ENCODE data around the gene THAP11. TPM values are rescaled to one million over a fixed set of nuclear protein-coding genes. Genes with fewer than 3 reads are reported as not detected.

The THAP11 gene
- total RNA-seq, 2 donors from 2014 or later, result 42.5 to 59.4 TPM

- no peak for TF ChIP-seq CTCF (IDR thresholded peaks at IDR 0.05)
- H3K9me3 ChIP-seq, result no peaks in the 10 kb centered on the region
- peaks cover 0 to 28% of the 10 kb centered on the region in 2 donors for H3K4me1 ChIP-seq
- H3K4me3 ChIP-seq, result no peak overlapping the region
- H3K27me3 ChIP-seq, result no peaks in the 10 kb centered on the region
- peaks cover 61% of the 10 kb centered on the region for H3K36me3 ChIP-seq
- DNase-seq (ENCODE audit: low spot score), result no peak
- H3K27ac ChIP-seq, result no peak overlapping the region
Measured at GRCh38 chr16:67874372-67874771, 32.3 kb downstream of the THAP11 start.

GRCh38 chr16:67877064-67877463, 34.9 kb downstream of the THAP11 start:
- DNase-seq (ENCODE audit: low spot score), result no peak
- Histone ChIP-seq H3K27me3 (no peaks in the 10 kb centered on the region), H3K27ac (no peak overlapping the region), H3K4me1 (peaks cover 0 to 33% of the 10 kb centered on the region in 2 donors), H3K36me3 (peaks cover 62% of the 10 kb centered on the region), H3K4me3 (no peak overlapping the region), H3K9me3 (no peaks in the 10 kb centered on the region)
- no peak for TF ChIP-seq CTCF (IDR thresholded peaks at IDR 0.05)

- H3K4me3 ChIP-seq, result no peak overlapping the region
- peaks cover 74% of the 10 kb centered on the region for H3K36me3 ChIP-seq
- peaks cover 0 to 38% of the 10 kb centered on the region in 2 donors for H3K4me1 ChIP-seq
- no peaks in the 10 kb centered on the region for H3K27me3 ChIP-seq
- H3K9me3 ChIP-seq, result no peaks in the 10 kb centered on the region
- H3K27ac ChIP-seq, result no peak overlapping the region
- DNase-seq (ENCODE audit: low spot score), result no peak
- TF ChIP-seq CTCF (IDR thresholded peaks at IDR 0.05), result no peak
Measured at GRCh38 chr16:67878232-67878631, 36.1 kb downstream of the THAP11 start.

- no peak for DNase-seq (ENCODE audit: low spot score)
- Histone ChIP-seq H3K4me1 (peaks cover 0 to 39% of the 10 kb centered on the region in 2 donors), H3K27ac (no peak overlapping the region), H3K9me3 (no peaks in the 10 kb centered on the region), H3K27me3 (no peaks in the 10 kb centered on the region), H3K36me3 (peaks cover 80% of the 10 kb centered on the region), H3K4me3 (no peak overlapping the region)
- no peak for TF ChIP-seq CTCF (IDR thresholded peaks at IDR 0.05)
Measured at GRCh38 chr16:67878846-67879245, 36.7 kb downstream of the THAP11 start.

GRCh38 chr16:67879462-67879861, 37.3 kb downstream of the THAP11 start:
- Histone ChIP-seq H3K36me3 (peaks cover 84% of the 10 kb centered on the region), H3K27me3 (no peaks in the 10 kb centered on the region), H3K4me1 (peaks cover 0 to 39% of the 10 kb centered on the region in 2 donors), H3K27ac (no peak overlapping the region), H3K9me3 (no peaks in the 10 kb centered on the region), H3K4me3 (no peak overlapping the region)
- DNase-seq (ENCODE audit: low spot score), result no peak
- TF ChIP-seq CTCF (IDR thresholded peaks at IDR 0.05), result no peak

- peaks cover 0 to 39% of the 10 kb centered on the region in 2 donors for H3K4me1 ChIP-seq
Measured at GRCh38 chr16:67879936-67880335, 37.8 kb downstream of the THAP11 start.

More at GRCh38 chr16:67879936-67880335, 37.8 kb downstream of the THAP11 start:
- no peaks in the 10 kb centered on the region for H3K27me3 ChIP-seq
- peaks cover 84% of the 10 kb centered on the region for H3K36me3 ChIP-seq
- no peaks in the 10 kb centered on the region for H3K9me3 ChIP-seq
- no peak for DNase-seq (ENCODE audit: low spot score)
- no peak overlapping the region for H3K27ac ChIP-seq
- H3K4me3 ChIP-seq, result no peak overlapping the region
- TF ChIP-seq CTCF (IDR thresholded peaks at IDR 0.05), result no peak

All from right atrium auricular region (tissue), 2 donors.